Keratinocyte (primary cell): ENCODE data around the gene TMEM174.

Source experiments
- EZH2 ChIP-seq: IDR thresholded peaks from one replicate; pipeline ENCODE4 v1.6.1; 2012; ENCODE audit warnings: inconsistent platforms, mild to moderate bottlenecking, low read length, moderate library complexity
- TF ChIP-seq, protein P1 (sequence below), 3 experiments: IDR thresholded peaks in 1 of 3; conservative IDR thresholded peaks in 1 of 3; optimal IDR thresholded peaks in 1 of 3; 2 replicates in 2 of 3; 3 replicates in 1 of 3; pipeline versions ENCODE3 to v1.5.1; 2011; ENCODE audit warnings: low read length in 3 of 3, mild to moderate bottlenecking in 3 of 3, moderate library complexity in 2 of 3, control low read depth in 1 of 3, inconsistent platforms in 1 of 3; ENCODE audit not compliant: insufficient read depth in 2 of 3; ENCODE audit errors: extremely low read depth in 1 of 3

GRCh38 chr5:73183481-73183891 is 10.5 kb downstream of the TMEM174 start:
- TF ChIP-seq, protein P1, sequence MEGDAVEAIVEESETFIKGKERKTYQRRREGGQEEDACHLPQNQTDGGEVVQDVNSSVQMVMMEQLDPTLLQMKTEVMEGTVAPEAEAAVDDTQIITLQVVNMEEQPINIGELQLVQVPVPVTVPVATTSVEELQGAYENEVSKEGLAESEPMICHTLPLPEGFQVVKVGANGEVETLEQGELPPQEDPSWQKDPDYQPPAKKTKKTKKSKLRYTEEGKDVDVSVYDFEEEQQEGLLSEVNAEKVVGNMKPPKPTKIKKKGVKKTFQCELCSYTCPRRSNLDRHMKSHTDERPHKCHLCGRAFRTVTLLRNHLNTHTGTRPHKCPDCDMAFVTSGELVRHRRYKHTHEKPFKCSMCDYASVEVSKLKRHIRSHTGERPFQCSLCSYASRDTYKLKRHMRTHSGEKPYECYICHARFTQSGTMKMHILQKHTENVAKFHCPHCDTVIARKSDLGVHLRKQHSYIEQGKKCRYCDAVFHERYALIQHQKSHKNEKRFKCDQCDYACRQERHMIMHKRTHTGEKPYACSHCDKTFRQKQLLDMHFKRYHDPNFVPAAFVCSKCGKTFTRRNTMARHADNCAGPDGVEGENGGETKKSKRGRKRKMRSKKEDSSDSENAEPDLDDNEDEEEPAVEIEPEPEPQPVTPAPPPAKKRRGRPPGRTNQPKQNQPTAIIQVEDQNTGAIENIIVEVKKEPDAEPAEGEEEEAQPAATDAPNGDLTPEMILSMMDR (optimal IDR thresholded peaks at IDR 0.05 in 1 of 3, IDR thresholded peaks at IDR 0.05 in 1 of 3, conservative IDR thresholded peaks at IDR 0.05 in 1 of 3; ENCODE audit: extremely low read depth in 1 of 3, insufficient read depth in 2 of 3, low read length in 3 of 3) = no peak
- no peak for TF ChIP-seq EZH2
